Right atrium auricular region (tissue), 2 donors: ENCODE measurements around the gene M1AP. TPM values are rescaled to one million over a fixed set of nuclear protein-coding genes. Genes with fewer than 3 reads are reported as not detected.

Experiments used
- DNase-seq: peaks from one replicate; pipeline ENCODE4 v3.0.0-alpha.2; 2019; ENCODE audit warnings: low spot score
- H3K27ac ChIP-seq, 2 donors: fragments of 200-600 bp; sonication (generic); 1 replicate in 1 of 2; 2 replicates in 1 of 2; pipeline ENCODE4 v1.5.1; 2016 to 2019
- H3K27me3 ChIP-seq, 2 donors: fragments of 200-600 bp; sonication (generic); one replicate each; pipeline versions ENCODE4 v1.5.1 to v1.6.0; 2017 to 2019
- H3K36me3 ChIP-seq: fragments of 200-600 bp; sonication (generic); one replicate; pipeline ENCODE4 v1.5.1; 2016
- H3K4me1 ChIP-seq, 2 donors: fragments of 200-600 bp; sonication (generic); one replicate each; pipeline versions ENCODE4 v1.5.1 to v1.6.0; 2017 to 2019
- H3K4me3 ChIP-seq, 2 donors: fragments of 200-600 bp; sonication (generic); 1 replicate in 1 of 2; 2 replicates in 1 of 2; pipeline ENCODE4 v1.5.1; 2017 to 2019; ENCODE audit warnings: mild to moderate bottlenecking in 1 of 2, moderate library complexity in 1 of 2
- H3K9me3 ChIP-seq, 2 donors: fragments of 200-600 bp; sonication (generic); one replicate each; pipeline ENCODE4 v1.5.1; 2019
- total RNA-seq, 2 donors: library from RNA; depleted of rRNA; stranded (reverse); fragments of >200 nt; gene quantifications; one replicate each; pipeline ENCODE4 v1.1.0, GENCODE V29; 2016
- TF ChIP-seq, protein P1 (sequence below), 2 donors: fragments of 200-600 bp; sonication (generic); IDR thresholded peaks; one replicate each; pipeline ENCODE4 v1.5.1; 2019; ENCODE audit warnings: antibody characterized with exemption in 2 of 2

The M1AP gene, protein sequence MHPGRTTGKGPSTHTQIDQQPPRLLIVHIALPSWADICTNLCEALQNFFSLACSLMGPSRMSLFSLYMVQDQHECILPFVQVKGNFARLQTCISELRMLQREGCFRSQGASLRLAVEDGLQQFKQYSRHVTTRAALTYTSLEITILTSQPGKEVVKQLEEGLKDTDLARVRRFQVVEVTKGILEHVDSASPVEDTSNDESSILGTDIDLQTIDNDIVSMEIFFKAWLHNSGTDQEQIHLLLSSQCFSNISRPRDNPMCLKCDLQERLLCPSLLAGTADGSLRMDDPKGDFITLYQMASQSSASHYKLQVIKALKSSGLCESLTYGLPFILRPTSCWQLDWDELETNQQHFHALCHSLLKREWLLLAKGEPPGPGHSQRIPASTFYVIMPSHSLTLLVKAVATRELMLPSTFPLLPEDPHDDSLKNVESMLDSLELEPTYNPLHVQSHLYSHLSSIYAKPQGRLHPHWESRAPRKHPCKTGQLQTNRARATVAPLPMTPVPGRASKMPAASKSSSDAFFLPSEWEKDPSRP
- total RNA-seq, result 10 to 100 TPM in 1 of 2 donors, not detected in 1; 10.3 TPM

DNA sequence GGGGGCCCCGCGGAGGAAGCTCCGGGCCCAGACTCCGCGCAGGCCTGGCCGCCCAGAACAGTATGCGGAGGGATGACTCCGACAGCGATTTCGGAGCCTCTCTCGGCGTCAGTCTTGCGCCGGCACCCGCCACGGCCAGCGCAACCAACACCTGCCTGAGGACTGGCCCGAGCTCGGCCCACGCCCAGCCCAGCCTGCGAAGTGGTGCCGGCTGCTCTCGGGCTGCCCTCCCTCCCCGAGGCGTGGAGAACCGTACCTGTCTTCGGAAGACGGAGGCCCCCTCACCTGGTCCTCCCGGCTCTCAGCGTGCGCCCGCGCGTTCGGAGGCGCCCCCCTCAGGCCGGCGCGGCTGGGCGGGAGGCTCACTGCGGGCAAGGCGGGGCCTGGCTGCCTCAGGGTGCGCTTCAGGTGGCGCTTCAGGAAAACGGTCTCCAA, at the start of gene M1AP:
M1AP (minus strand) TSS at position 322 of the 435 bp plus-strand sequence. CDS start 8,055 bp downstream, outside the sequence.
- Histone ChIP-seq H3K36me3 (no peaks in the 10 kb centered on the region), H3K27ac (no peak within 1 kb of the TSS), H3K9me3 (no peaks in the 10 kb centered on the region), H3K4me1 (peaks cover 0 to 7% of the 10 kb centered on the region in 2 donors), H3K4me3 (peak within 1 kb of the TSS in 1 of 2 donors; percentile 33), H3K27me3 (peaks cover 0 to 11% of the 10 kb centered on the region in 2 donors)
- TF ChIP-seq, protein P1, sequence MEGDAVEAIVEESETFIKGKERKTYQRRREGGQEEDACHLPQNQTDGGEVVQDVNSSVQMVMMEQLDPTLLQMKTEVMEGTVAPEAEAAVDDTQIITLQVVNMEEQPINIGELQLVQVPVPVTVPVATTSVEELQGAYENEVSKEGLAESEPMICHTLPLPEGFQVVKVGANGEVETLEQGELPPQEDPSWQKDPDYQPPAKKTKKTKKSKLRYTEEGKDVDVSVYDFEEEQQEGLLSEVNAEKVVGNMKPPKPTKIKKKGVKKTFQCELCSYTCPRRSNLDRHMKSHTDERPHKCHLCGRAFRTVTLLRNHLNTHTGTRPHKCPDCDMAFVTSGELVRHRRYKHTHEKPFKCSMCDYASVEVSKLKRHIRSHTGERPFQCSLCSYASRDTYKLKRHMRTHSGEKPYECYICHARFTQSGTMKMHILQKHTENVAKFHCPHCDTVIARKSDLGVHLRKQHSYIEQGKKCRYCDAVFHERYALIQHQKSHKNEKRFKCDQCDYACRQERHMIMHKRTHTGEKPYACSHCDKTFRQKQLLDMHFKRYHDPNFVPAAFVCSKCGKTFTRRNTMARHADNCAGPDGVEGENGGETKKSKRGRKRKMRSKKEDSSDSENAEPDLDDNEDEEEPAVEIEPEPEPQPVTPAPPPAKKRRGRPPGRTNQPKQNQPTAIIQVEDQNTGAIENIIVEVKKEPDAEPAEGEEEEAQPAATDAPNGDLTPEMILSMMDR (IDR thresholded peaks at IDR 0.05), result peak in 1 of 2 donors; percentile 19
- no peak for DNase-seq

DNA sequence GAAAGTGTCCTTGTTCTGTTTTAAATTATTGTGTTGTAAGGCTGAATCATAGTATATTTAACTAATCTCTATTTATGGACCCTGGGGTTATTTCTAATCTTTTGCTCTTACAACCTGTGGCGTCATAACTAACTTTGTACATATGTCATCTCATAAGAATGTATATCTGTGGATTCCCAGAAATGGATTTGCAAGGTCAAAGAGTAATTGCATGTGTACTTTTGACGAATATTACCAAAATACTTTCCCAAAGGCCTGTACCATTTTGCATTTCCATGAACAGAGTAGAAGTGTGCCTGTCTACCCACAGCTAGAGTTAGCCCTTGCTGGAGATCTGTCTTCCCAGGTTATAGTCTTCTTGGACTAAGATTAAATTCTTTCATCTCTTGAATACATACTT, 48.7 kb upstream of the M1AP start:
- no peaks in the 10 kb centered on the region for H3K36me3 ChIP-seq
- no peak overlapping the region for H3K4me3 ChIP-seq
- no peak overlapping the region for H3K27ac ChIP-seq
- H3K27me3 ChIP-seq, result no peaks in the 10 kb centered on the region
- H3K9me3 ChIP-seq, result no peaks in the 10 kb centered on the region
- H3K4me1 ChIP-seq, result no peaks in the 10 kb centered on the region
- TF ChIP-seq, protein P1 (IDR thresholded peaks at IDR 0.05), result no peak
- DNase-seq, result no peak

DNA sequence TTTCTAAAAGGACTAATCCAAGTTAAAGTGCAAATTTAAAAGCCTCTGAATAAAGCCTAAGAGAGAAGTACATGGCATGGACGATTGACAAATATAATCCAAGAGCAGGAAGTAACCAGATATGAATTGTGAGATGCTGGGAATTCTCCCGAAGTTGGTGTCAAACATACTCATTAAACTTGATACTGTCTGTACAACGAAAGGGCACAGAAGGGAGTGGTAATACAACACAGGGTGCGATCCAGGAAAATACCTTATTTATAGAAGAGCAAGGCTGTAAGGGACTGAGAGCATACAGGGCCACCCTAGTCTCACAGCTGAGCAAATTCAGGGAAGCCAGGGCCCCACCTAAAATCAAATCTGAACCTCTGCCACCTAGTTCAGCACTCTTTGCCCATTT, 47.5 kb upstream of the M1AP start:
- Histone ChIP-seq H3K9me3 (no peaks in the 10 kb centered on the region), H3K4me1 (no peaks in the 10 kb centered on the region), H3K36me3 (no peaks in the 10 kb centered on the region), H3K4me3 (no peak overlapping the region), H3K27me3 (no peaks in the 10 kb centered on the region), H3K27ac (no peak overlapping the region)
- TF ChIP-seq, protein P1 (IDR thresholded peaks at IDR 0.05), result no peak
- no peak for DNase-seq

DNA sequence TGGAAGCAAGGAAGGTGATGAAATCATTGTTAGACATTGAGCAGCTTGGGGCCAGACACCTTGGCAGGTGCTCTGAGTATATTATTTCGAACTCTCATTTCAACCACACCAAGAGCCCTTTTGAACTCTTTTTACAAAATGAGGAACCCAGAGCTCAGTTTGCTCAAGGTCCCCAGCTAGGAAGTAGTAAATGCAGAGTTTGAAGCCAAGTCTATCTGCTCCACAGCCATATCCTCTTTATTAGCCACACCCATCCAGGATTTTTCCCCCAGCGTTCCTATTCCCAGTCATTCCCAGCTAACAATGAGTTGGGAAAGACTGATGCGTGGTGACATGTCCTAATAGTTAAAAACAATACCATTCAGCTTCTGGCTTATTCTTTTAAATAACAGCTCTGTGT, 46.2 kb upstream of the M1AP start:
- Histone ChIP-seq H3K4me1 (no peaks in the 10 kb centered on the region), H3K9me3 (no peaks in the 10 kb centered on the region), H3K4me3 (no peak overlapping the region), H3K27me3 (no peaks in the 10 kb centered on the region), H3K36me3 (no peaks in the 10 kb centered on the region), H3K27ac (no peak overlapping the region)
- DNase-seq, result no peak
- TF ChIP-seq, protein P1 (IDR thresholded peaks at IDR 0.05), result no peak

DNA sequence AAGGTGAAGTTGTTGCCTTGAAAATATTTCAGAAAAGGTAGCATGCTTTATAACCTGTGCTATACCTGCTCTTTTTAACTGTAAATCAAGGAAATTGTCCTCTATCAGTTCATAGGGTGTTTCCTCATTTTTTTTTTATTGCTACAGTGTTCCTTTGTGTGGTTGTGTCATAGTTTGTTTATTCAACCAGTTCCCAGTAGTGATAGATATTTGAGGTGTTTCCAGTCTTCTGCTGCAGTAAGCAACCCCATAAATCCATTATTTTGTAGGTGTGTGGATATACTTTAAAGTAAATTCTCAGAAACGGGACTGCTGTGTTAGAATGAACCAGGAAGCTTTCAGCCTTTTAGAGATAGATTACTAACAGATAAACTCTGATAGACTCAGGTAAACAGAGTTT, 45.5 kb upstream of the M1AP start:
- Histone ChIP-seq H3K36me3 (no peaks in the 10 kb centered on the region), H3K4me3 (no peak overlapping the region), H3K27me3 (no peaks in the 10 kb centered on the region), H3K27ac (no peak overlapping the region), H3K4me1 (no peaks in the 10 kb centered on the region), H3K9me3 (no peaks in the 10 kb centered on the region)
- TF ChIP-seq, protein P1 (IDR thresholded peaks at IDR 0.05), result no peak
- DNase-seq, result no peak
